ENCODE data around the gene NAV2.

Gene NAV2

DNA sequence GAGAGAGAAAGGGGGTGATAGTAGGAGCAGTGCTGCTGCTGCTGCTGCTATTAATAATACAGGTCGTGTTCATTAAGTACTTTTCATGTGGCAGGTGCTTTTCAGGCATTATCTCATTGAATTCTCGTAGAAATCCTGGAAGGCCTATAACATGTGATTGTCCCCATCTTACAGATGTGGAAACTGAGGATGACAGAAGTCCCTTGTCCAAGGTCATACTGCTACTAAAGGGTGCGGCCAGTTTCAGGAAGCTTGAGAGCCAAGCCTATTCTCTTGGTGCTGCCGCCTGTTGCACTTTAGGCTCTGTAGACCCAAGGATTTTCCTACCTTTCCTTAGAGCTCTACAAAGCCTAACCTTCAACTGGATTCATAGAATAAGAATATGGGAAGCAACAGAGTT lies 254.3 kb downstream of the NAV2 start:
- 94% methylated on average over 4 of the region's 4 CpGs for WGBS
- no peak overlapping the region for H3K4me3 ChIP-seq (ENCODE audit: low read length)
- no peak overlapping the region for H3K9ac ChIP-seq (ENCODE audit: low read depth, low read length)
- no peaks in the 10 kb centered on the region for H3K9me3 ChIP-seq (ENCODE audit: insufficient read depth, low read depth, low read length)
- H3K27ac ChIP-seq (ENCODE audit: low read depth, low read length) = no peak overlapping the region
- no peaks in the 10 kb centered on the region for H3K4me1 ChIP-seq (ENCODE audit: insufficient read depth, low read length)
- H3K36me3 ChIP-seq (ENCODE audit: insufficient read depth, low read length) = peaks cover 8% of the 10 kb centered on the region; the same call in 1 of the 2 replicates
- H3K27me3 ChIP-seq (ENCODE audit: insufficient read depth, low read length) = no peaks in the 10 kb centered on the region

- Histone ChIP-seq H3K27me3 (ENCODE audit: insufficient read depth, low read length) (no peaks in the 10 kb centered on the region), H3K9ac (ENCODE audit: low read depth, low read length) (no peak overlapping the region), H3K4me1 (ENCODE audit: insufficient read depth, low read length) (no peaks in the 10 kb centered on the region), H3K36me3 (ENCODE audit: insufficient read depth, low read length) (peaks cover 8% of the 10 kb centered on the region; the same call in 1 of the 2 replicates), H3K4me3 (ENCODE audit: low read length) (no peak overlapping the region), H3K27ac (ENCODE audit: low read depth, low read length) (no peak overlapping the region), H3K9me3 (ENCODE audit: insufficient read depth, low read depth, low read length) (no peaks in the 10 kb centered on the region)
- WGBS = 63% methylated on average over 2 of the region's 2 CpGs
Observed at GRCh38 chr11:19967787-19968186, 255.2 kb downstream of the NAV2 start.

DNA sequence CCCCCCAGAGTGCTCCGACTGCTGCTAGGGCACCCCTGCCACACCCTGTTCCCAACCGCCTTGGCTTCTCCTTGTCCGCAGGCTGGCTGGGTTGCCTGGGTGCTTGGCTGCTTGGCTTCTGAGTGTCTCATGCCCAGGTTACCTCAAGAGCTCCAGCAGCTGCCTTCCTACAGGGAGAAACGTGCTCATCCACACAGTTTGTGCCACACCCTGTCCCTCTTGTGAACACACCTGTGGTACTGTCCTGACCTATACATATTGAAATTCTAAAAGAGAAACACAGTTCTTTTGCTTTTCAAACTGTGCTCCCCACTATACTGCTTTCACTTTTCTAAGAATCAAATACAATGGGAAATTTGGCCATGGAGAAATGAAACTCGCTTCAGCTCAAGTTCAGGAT lies 256.2 kb downstream of the NAV2 start:
- H3K27me3 ChIP-seq (ENCODE audit: insufficient read depth, low read length) = no peaks in the 10 kb centered on the region
- WGBS = 97% methylated on average over 5 of the region's 5 CpGs

DNA sequence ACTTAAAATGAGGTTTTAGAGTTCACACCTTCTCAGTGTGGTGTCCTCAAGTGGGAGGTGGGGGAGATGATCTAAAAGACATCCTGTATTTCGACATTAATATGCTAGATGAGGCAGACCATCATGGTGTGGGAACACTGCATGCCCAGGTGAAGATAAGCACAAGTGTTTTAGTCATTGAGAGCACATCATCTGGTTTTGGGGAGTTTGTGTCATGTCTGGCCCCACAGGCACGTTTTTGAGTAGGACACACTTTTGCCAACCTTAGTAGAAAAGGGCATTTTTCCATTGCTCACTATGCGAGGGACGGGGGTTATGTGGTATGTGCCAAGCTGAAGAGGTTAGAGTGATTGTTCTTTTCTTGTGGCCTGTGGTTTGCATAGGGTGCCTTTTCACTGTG lies 258.3 kb downstream of the NAV2 start:
- no peaks in the 10 kb centered on the region for H3K27me3 ChIP-seq (ENCODE audit: insufficient read depth, low read length)
- 93% methylated on average over 4 of the region's 4 CpGs for WGBS
- no peak overlapping the region for H3K4me3 ChIP-seq (ENCODE audit: low read length)
- no peak overlapping the region for H3K9ac ChIP-seq (ENCODE audit: low read depth, low read length)
- H3K4me1 ChIP-seq (ENCODE audit: insufficient read depth, low read length) = no peaks in the 10 kb centered on the region
- H3K27ac ChIP-seq (ENCODE audit: low read depth, low read length) = no peak overlapping the region
- H3K36me3 ChIP-seq (ENCODE audit: insufficient read depth, low read length) = peaks cover 4% of the 10 kb centered on the region; the same call in 1 of the 2 replicates
- H3K9me3 ChIP-seq (ENCODE audit: insufficient read depth, low read depth, low read length) = no peaks in the 10 kb centered on the region

More for the DNA sequence above, 256.2 kb downstream of the NAV2 start:
- no peaks in the 10 kb centered on the region for H3K9me3 ChIP-seq (ENCODE audit: insufficient read depth, low read depth, low read length)
- no peak overlapping the region for H3K27ac ChIP-seq (ENCODE audit: low read depth, low read length)
- H3K36me3 ChIP-seq (ENCODE audit: insufficient read depth, low read length) = peaks cover 4% of the 10 kb centered on the region; the same call in 1 of the 2 replicates
- no peaks in the 10 kb centered on the region for H3K4me1 ChIP-seq (ENCODE audit: insufficient read depth, low read length)
- no peak overlapping the region for H3K9ac ChIP-seq (ENCODE audit: low read depth, low read length)
- H3K4me3 ChIP-seq (ENCODE audit: low read length) = no peak overlapping the region

DNA sequence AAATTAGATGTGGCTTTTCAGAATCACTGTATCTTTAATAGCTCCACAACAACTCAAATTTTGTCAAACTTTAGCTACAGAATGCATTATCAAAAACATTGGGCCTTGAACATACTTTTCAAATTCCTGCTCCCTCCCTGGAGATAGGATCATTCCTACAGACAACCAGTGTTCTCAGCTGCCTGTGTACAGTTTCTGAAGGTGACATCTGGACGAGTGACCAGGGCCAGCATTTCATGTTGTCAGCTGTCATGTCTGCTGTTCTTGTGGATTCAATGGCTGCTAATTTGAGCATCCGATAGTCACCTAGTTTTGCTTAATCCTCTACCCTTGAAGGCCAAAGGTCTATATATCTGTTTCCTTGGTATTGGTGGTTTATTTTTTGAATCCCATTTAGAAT lies 259.5 kb downstream of the NAV2 start:
- Histone ChIP-seq H3K27ac (ENCODE audit: low read depth, low read length) (no peak overlapping the region), H3K4me3 (ENCODE audit: low read length) (no peak overlapping the region), H3K27me3 (ENCODE audit: insufficient read depth, low read length) (no peaks in the 10 kb centered on the region), H3K9ac (ENCODE audit: low read depth, low read length) (no peak overlapping the region), H3K9me3 (ENCODE audit: insufficient read depth, low read depth, low read length) (no peaks in the 10 kb centered on the region), H3K36me3 (ENCODE audit: insufficient read depth, low read length) (peaks cover 12% of the 10 kb centered on the region; the same call in 1 of the 2 replicates), H3K4me1 (ENCODE audit: insufficient read depth, low read length) (no peaks in the 10 kb centered on the region)
- WGBS = 89% methylated on average over 1 of the region's 2 CpGs

DNA sequence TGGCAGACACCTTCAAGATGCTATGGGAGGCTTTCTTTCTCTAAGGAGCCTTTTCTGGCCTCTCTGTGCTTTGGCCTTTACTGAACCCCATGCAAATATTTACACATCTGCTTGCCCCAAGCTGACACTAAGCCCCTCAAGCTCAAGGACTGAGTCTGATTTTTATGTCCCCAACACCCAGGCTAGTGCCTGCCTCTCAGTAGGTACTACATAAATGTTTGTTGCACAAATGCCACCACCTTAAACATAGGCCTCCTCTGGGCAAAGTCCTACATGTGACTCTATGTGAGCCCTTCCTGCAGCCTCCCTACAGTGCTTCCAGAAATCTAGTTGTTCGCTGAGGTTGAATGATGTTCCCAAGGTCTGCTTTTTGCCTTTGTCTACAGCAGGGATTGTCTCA lies 260.0 kb downstream of the NAV2 start:
- H3K36me3 ChIP-seq (ENCODE audit: insufficient read depth, low read length) = peaks cover 12% of the 10 kb centered on the region; the same call in 1 of the 2 replicates
- no peaks in the 10 kb centered on the region for H3K9me3 ChIP-seq (ENCODE audit: insufficient read depth, low read depth, low read length)
- H3K27ac ChIP-seq (ENCODE audit: low read depth, low read length) = no peak overlapping the region
- no peaks in the 10 kb centered on the region for H3K4me1 ChIP-seq (ENCODE audit: insufficient read depth, low read length)
- H3K27me3 ChIP-seq (ENCODE audit: insufficient read depth, low read length) = no peaks in the 10 kb centered on the region
- WGBS = 92% methylated on average over 1 of the region's 1 CpG
- no peak overlapping the region for H3K4me3 ChIP-seq (ENCODE audit: low read length)
- no peak overlapping the region for H3K9ac ChIP-seq (ENCODE audit: low read depth, low read length)

DNA sequence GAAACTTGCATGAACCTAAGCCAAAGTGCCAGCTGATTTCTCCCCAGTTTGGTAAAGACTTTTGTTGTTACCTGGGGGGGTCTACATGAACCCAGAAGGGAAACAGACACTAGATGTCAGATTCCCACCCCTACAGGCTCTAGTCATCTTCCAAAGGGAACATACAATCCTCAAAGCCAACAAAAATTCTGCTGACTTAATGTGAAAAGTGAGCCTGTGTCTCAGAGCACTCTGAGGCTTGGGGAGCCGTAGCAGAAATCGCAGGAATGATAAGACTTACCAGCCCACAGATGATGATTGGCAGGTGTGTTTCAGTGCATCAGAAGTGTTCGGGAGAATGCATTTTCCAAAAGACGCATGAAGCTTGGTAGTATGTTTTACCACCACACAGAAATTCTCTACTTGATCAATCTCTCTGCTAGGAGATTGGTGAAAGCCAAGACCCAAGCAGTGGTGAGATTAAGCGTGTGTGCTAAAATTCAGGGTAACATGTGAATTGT lies 260.5 kb downstream of the NAV2 start:
- no peaks in the 10 kb centered on the region for H3K4me1 ChIP-seq (ENCODE audit: insufficient read depth, low read length)
- H3K36me3 ChIP-seq (ENCODE audit: insufficient read depth, low read length) = peaks cover 12% of the 10 kb centered on the region; the same call in 1 of the 2 replicates
- 96% methylated on average over 4 of the region's 5 CpGs for WGBS
- no peak overlapping the region for H3K27ac ChIP-seq (ENCODE audit: low read depth, low read length)
- no peak overlapping the region for H3K4me3 ChIP-seq (ENCODE audit: low read length)
- H3K27me3 ChIP-seq (ENCODE audit: insufficient read depth, low read length) = no peaks in the 10 kb centered on the region
- H3K9ac ChIP-seq (ENCODE audit: low read depth, low read length) = no peak overlapping the region
- H3K9me3 ChIP-seq (ENCODE audit: insufficient read depth, low read depth, low read length) = no peaks in the 10 kb centered on the region

DNA sequence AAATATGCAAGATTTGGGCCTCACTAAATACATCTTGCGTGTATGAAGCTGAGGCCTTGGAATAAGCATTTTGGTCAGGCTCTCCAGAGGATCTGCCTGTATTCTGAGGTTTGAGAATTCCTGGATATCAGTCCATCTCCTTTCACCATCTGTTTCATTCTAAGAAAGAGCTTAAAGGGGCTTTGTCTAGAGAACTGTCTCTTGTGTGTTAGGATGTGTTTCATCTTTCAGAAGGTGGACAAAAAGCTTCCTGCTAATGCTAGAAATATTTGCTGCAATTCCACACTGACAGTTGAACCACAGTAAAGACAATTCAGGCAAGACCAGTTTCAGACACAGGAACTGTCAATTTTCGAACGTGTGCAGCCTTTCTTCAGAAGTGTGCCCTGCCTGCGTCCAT lies 262.2 kb downstream of the NAV2 start:
- H3K9me3 ChIP-seq (ENCODE audit: insufficient read depth, low read depth, low read length) = no peaks in the 10 kb centered on the region
- H3K9ac ChIP-seq (ENCODE audit: low read depth, low read length) = no peak overlapping the region
- H3K36me3 ChIP-seq (ENCODE audit: insufficient read depth, low read length) = peaks cover 8% of the 10 kb centered on the region; the same call in 1 of the 2 replicates

GRCh38 chr11:19975414-19975990 lies 262.9 kb downstream of the NAV2 start:
- Histone ChIP-seq H3K27me3 (ENCODE audit: insufficient read depth, low read length) (no peaks in the 10 kb centered on the region), H3K27ac (ENCODE audit: low read depth, low read length) (no peak overlapping the region), H3K36me3 (ENCODE audit: insufficient read depth, low read length) (peaks cover 8% of the 10 kb centered on the region; the same call in 1 of the 2 replicates), H3K4me1 (ENCODE audit: insufficient read depth, low read length) (no peaks in the 10 kb centered on the region), H3K9ac (ENCODE audit: low read depth, low read length) (no peak overlapping the region), H3K4me3 (ENCODE audit: low read length) (no peak overlapping the region), H3K9me3 (ENCODE audit: insufficient read depth, low read depth, low read length) (no peaks in the 10 kb centered on the region)
- 96% methylated on average over 5 of the region's 7 CpGs for WGBS

More for the DNA sequence above, 262.2 kb downstream of the NAV2 start:
- H3K4me3 ChIP-seq (ENCODE audit: low read length) = no peak overlapping the region
- no peaks in the 10 kb centered on the region for H3K27me3 ChIP-seq (ENCODE audit: insufficient read depth, low read length)
- no peaks in the 10 kb centered on the region for H3K4me1 ChIP-seq (ENCODE audit: insufficient read depth, low read length)
- H3K27ac ChIP-seq (ENCODE audit: low read depth, low read length) = no peak overlapping the region
- WGBS = 89% methylated on average over 4 of the region's 4 CpGs

DNA sequence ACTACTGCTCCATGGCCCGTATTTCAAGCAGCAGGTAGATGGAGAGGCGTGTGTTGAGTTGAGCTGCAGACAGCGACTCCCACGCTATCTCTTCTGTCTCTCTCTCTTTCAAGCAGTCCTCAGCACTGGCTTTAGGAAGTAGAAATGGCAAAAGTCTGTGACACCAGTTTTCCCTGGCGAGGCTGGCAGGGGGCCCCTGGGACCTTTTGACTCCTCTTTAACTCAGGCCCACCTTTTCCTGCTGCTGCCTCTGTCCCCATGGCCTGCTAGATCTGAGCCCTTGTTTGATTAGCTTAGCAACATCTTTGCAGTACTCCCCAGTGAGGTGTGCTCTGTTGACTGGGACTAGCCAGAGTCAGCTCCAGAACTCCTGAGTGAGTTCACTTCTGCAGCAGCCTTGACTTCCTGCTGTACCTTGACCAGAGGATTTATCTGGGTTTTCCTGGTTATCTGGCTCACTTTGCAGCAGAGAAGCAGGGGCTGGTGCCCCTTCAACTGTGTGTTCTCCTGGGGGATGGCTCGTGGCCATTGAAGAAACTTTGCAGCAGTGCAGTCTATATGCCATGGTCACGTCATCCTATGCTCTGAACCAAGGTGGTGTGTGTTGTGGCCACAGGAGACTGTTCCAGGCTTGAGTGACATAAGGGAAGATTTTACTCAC lies 263.8 kb downstream of the NAV2 start:
- Histone ChIP-seq H3K9ac (ENCODE audit: low read depth, low read length) (no peak overlapping the region), H3K36me3 (ENCODE audit: insufficient read depth, low read length) (peaks cover 8% of the 10 kb centered on the region; the same call in 1 of the 2 replicates), H3K27ac (ENCODE audit: low read depth, low read length) (no peak overlapping the region), H3K27me3 (ENCODE audit: insufficient read depth, low read length) (no peaks in the 10 kb centered on the region), H3K4me3 (ENCODE audit: low read length) (no peak overlapping the region), H3K9me3 (ENCODE audit: insufficient read depth, low read depth, low read length) (no peaks in the 10 kb centered on the region), H3K4me1 (ENCODE audit: insufficient read depth, low read length) (no peaks in the 10 kb centered on the region)
- 79% methylated on average over 7 of the region's 7 CpGs for WGBS

- Histone ChIP-seq H3K27me3 (ENCODE audit: insufficient read depth, low read length) (no peaks in the 10 kb centered on the region), H3K4me3 (ENCODE audit: low read length) (no peak overlapping the region), H3K27ac (ENCODE audit: low read depth, low read length) (no peak overlapping the region), H3K4me1 (ENCODE audit: insufficient read depth, low read length) (no peaks in the 10 kb centered on the region), H3K36me3 (ENCODE audit: insufficient read depth, low read length) (peaks cover 8% of the 10 kb centered on the region; the same call in 1 of the 2 replicates), H3K9me3 (ENCODE audit: insufficient read depth, low read depth, low read length) (no peaks in the 10 kb centered on the region), H3K9ac (ENCODE audit: low read depth, low read length) (no peak overlapping the region)
- WGBS = 97% methylated on average over 9 of the region's 9 CpGs
Observed at GRCh38 chr11:19977941-19978340, 265.3 kb downstream of the NAV2 start.
